Retinal pigment epithelial cell (primary cell): Measurements from ENCODE around the gene MRNIP.

Experiments used
- DNase-seq: peaks from one replicate; pipeline ENCODE4 v3.0.0-alpha.2; 2010; ENCODE audit warnings: low read depth
- H3K4me3 ChIP-seq: 2 replicates; pipeline ENCODE4 v1.5.1; 2011; ENCODE audit warnings: mild to moderate bottlenecking, low read length, control low read depth, moderate library complexity
- TF ChIP-seq, protein P1 (sequence below): conservative IDR thresholded peaks from 2 replicates; pipeline ENCODE4 v1.5.1; 2011; ENCODE audit warnings: low read depth, low read length, control low read depth, inconsistent platforms

Gene MRNIP

DNA sequence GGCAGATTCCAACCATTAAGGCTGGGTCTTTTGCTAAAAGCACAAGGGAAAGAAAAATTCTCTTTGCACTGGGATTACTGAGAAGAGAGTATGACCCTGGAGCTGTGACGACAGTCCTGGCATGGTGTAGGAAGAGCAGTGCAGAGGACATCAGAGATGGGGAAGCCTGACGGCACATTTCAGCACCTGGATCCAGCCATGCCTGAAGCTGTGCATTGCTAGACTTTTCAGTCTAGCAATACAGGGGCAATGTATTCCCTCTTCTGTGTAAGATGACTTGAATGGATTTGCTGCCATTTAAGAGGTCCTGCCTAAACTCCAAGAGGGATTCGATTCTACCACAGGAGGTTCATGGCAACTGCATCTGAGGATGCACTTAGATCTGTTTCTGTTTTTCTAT is 12.3 kb upstream of the MRNIP start:
- no peak overlapping the region for H3K4me3 ChIP-seq
- TF ChIP-seq, protein P1, sequence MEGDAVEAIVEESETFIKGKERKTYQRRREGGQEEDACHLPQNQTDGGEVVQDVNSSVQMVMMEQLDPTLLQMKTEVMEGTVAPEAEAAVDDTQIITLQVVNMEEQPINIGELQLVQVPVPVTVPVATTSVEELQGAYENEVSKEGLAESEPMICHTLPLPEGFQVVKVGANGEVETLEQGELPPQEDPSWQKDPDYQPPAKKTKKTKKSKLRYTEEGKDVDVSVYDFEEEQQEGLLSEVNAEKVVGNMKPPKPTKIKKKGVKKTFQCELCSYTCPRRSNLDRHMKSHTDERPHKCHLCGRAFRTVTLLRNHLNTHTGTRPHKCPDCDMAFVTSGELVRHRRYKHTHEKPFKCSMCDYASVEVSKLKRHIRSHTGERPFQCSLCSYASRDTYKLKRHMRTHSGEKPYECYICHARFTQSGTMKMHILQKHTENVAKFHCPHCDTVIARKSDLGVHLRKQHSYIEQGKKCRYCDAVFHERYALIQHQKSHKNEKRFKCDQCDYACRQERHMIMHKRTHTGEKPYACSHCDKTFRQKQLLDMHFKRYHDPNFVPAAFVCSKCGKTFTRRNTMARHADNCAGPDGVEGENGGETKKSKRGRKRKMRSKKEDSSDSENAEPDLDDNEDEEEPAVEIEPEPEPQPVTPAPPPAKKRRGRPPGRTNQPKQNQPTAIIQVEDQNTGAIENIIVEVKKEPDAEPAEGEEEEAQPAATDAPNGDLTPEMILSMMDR, result no peak
- DNase-seq, result no peak

DNA sequence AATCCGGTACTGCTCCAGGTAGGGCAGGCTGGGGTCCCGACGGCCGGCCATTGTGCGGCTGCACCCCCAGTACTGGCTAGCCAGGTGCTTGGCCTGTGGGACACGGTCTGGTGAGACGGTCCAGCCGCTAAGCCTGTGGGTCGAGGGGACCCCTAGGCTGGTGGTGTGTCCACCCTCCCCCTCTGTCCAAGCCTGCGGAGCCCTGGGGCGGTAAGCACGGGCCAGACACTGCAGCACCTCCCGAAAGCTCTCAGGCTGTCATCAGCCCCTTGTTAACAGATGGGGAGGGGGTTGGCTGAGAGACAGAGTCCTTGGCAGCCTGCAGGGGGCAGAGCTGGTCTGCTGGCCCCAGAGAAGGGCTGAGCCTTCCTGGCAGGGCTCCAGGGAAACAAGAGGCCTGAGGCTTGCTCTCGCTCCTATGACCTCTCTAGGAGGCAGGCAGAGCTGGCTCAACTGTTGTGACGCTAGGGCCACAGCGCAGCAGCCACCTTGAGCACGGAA is 11.8 kb upstream of the MRNIP start:
- TF ChIP-seq, protein P1, result peak; percentile 67
- peak; percentile 43 for DNase-seq
- no peak overlapping the region for H3K4me3 ChIP-seq

DNA sequence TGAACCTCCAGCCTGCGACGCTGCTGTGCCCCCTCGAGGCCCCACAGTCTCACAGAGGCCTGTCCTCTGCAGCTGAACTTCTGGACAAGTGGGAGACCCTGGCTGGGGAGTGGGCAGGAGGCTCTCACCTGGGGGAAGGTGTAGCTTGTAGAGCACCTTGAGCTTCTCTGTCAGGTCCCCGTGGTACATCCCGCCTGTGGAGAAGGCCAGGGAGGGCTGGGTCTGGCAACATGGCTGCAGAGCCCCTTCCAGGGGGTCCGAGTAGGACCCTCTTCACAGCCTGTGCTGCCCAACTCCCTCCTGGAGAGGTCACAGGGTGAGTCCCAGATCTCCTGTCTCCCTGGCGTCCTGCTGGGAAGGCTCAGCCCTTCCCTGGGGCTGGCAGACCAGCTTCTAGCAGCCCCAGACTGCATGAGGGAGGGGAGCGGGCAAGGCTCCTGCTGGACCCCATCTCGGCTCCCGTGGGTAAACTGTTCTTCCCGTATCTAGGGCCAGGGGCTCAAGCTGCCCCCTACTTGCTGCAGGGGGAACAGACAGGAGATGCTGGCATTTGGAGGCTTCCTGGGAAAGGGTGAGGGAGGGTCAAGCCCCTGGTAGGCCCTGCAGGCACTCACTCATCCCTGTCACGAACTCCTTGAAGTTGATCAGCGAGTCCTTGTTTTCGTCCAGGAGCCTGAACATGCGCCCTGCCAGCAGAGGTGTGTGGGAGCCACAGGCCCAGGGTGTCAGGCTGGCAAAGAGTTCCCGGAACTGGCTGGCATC is 11.2 kb upstream of the MRNIP start:
- DNase-seq, result no peak
- TF ChIP-seq, protein P1, result peak; percentile 4
- H3K4me3 ChIP-seq, result no peak overlapping the region

DNA sequence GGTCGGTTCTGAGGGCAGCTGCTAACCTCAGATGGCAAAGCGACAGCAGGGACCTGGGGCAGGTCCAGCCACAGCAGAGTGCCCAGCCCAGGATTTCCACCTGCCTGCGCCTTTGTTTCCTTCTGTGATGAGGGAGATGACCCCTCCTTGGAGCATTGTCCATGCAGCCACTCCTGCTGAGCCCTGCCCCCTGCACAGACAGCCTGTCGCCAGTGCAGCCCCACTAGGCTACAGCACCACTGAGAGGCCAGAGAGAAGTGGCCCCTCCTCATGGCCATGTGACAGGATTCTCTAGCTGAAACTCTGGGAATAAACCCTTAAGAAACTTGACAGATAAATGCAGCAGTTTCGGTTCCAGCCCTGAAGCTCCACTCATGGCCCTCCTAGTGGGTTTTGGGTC is 10.5 kb upstream of the MRNIP start:
- TF ChIP-seq, protein P1, result no peak
- no peak overlapping the region for H3K4me3 ChIP-seq
- no peak for DNase-seq

DNA sequence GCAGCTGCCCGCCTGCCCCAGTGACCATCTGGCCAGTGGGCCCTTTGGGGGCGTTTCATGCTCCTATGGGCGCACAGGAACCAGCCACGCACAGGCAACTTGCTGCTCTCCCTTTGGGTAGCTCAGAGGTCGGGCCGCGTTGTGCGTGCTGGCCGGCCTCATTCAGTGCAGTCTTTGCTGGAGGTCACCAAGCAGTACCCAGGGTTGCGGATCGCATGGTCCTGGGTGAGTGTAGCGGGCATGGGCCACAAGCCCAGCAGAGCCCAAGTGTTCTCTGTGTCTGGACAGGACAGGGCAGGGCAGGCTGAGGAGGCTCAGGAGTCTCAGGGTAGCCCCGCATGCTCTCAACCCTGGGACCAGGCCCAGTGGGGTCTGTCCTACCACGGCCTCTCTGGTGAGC is 9.9 kb upstream of the MRNIP start:
- no peak overlapping the region for H3K4me3 ChIP-seq
- TF ChIP-seq, protein P1, result no peak

GRCh38 chr5:179867476-179867875 is 8.9 kb upstream of the MRNIP start:
- TF ChIP-seq, protein P1, result no peak
- no peak overlapping the region for H3K4me3 ChIP-seq
- DNase-seq, result no peak

More for the DNA sequence above, 9.9 kb upstream of the MRNIP start:
- DNase-seq, result no peak

- DNase-seq, result no peak
- TF ChIP-seq, protein P1, result no peak
Measured at GRCh38 chr5:179867079-179867465, 8.5 kb upstream of the MRNIP start.

More at GRCh38 chr5:179867079-179867465, 8.5 kb upstream of the MRNIP start:
- H3K4me3 ChIP-seq, result no peak overlapping the region
